GM12873 (cell line): ENCODE measurements around the gene NAXD.

ENCODE experiments used
- CTCF ChIP-seq: IDR thresholded peaks from 2 replicates; pipeline ENCODE4 v1.5.1; 2012; ENCODE audit warnings: low read depth, mild to moderate bottlenecking, moderate library complexity, low read length, control low read depth; ENCODE audit not compliant: insufficient read depth; ENCODE audit errors: missing control alignments

Gene NAXD

GRCh38 chr13:110600261-110600819, 15.0 kb upstream of the NAXD start:
- TF ChIP-seq CTCF, result no peak

GRCh38 chr13:110600980-110601379, 14.4 kb upstream of the NAXD start:
- TF ChIP-seq CTCF, result no peak

DNA sequence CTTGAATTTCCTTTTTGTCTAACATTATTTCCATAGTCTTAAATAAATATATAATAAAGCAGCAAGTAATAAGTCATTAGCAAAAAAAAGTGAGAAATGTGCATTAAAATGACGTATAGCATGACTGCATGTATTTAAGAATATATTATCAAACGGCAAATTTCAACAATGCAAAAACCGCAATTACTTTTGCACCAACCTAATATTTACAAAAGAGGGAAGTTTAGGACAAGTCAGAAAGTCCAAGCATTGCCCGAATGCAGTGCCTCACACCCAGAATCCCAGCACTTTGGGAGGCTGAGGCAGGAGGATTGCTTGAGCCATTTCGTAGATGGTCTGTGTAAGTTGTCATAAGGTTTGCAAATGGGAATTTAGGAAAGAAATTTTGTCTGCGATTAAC, 10.2 kb upstream of the NAXD start:
- TF ChIP-seq CTCF, result no peak

DNA sequence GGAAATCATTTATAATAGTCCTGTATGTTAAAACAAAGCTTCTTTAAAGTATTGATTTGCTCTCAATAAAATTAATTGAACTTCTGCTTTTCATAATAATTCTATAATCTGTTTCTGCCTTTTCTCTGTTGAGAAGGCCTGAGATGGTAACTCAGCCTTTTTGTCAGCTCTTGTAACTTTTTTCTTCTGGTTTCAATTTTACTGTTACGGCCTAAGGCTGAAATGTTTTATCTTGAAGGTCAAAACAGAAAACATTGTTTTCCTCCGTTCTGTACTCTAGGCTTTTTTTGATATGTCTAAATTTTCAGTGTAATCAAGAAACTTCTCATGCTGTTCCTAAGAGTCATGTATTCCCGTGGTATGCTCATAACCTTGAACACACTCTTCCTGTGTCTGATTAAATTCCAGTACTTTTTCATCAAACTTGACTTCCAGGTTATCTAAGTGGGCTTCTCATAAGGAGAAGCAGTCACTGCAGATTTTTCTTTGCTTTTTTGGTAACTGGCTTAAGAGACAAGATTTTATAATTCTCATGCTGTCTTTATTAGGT, 7.6 kb upstream of the NAXD start:
- TF ChIP-seq CTCF, result no peak

GRCh38 chr13:110610955-110611595, 4.3 kb upstream of the NAXD start:
- no peak for TF ChIP-seq CTCF

DNA sequence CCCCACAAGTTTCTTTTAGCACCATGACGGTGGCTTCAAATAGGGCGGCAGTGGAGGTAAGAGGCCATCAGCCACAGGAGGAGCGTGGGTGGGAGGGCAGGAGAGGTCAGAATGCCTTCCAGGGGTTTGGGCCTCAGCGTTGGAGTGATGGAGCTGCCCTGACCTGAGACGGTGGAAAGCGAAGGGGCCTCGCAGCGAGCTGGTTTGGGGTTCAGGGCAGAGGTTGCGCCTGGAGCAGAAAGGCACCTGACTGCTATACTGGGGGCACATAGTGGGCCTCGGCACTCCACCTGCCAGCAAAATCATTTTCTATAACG, 382 bp upstream of the NAXD start:
- TF ChIP-seq CTCF, result no peak

DNA sequence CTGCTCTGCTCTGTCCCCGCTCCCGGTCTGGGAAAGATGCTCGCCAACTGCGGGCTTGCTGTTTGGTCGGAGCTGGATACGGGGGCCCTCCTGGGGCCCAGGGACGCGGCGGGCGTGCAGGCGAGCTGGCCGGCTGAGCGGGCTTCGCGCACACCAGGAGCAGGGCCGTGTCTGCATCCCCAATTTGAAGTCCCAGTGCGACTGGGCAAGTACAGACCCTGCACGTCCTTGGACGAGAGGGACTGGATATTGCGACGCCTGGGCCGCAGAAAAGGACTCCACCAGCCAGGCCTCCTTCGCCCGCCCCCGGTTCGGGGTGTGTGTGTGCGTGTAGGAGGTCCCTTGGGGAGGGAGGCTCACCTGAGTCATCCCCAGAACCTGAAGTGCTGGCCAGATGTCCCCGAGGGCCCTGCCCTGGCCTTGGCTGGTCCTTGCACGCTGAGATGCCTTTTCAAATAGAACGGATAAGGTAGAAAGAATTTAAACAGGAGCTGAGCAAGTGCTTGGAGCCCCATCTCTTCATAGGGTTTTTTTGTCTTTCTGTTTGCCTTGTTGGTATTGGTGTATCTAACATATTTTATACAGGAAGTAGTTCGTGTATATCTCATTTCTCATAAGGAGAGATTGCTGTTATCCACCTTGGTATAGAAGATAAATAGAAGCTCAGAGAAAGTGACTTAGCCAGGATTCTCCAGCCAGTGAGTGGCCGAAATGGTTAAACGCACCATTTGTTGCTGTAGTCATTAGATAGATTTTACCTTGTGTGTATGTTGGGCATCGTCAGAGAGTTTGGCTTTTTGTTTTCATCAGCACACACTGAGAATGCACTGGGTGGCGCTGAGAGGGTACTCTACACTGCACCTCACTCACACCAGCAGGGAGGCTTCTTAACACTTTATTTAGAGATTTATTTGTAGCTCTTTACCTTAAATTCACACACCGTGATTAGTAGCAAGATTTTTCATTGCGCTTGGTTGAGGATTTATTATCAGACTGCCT, 1.1 kb downstream of the NAXD start:
- peak; percentile 44 for TF ChIP-seq CTCF
